HEK293 (cell line): ENCODE measurements around the gene CCDC87.

Experiments used
- CTCF ChIP-seq: fragments of 450-650 bp; formaldehyde crosslinking; IDR thresholded peaks from 2 replicates; pipeline ENCODE4 v1.5.1; 2016; ENCODE audit warnings: missing biosample characterization, missing genetic modification characterization
- HIC1 ChIP-seq: fragments of 450-650 bp; formaldehyde crosslinking; IDR thresholded peaks from 2 replicates; pipeline ENCODE4 v1.5.1; 2016; ENCODE audit warnings: missing biosample characterization, missing genetic modification characterization
- PRDM10 ChIP-seq: fragments of 450-650 bp; formaldehyde crosslinking; IDR thresholded peaks from 2 replicates; pipeline ENCODE4 v1.5.1; 2016; ENCODE audit warnings: missing biosample characterization, missing genetic modification characterization
- REST ChIP-seq: fragments of 450-650 bp; formaldehyde crosslinking; IDR thresholded peaks from 2 replicates; pipeline ENCODE4 v1.5.1; 2016; ENCODE audit warnings: missing biosample characterization, missing genetic modification characterization
- ZBTB7A ChIP-seq: fragments of 450-650 bp; formaldehyde crosslinking; IDR thresholded peaks from 2 replicates; pipeline ENCODE4 v1.5.1; 2016; ENCODE audit warnings: low read depth, missing biosample characterization, missing genetic modification characterization
- ZBTB8A ChIP-seq: fragments of 450-650 bp; formaldehyde crosslinking; IDR thresholded peaks from 2 replicates; pipeline ENCODE4 v1.5.1; 2016; ENCODE audit warnings: missing biosample characterization, missing genetic modification characterization
- ZNF169 ChIP-seq: fragments of 450-650 bp; formaldehyde crosslinking; IDR thresholded peaks from 2 replicates; pipeline ENCODE4 v1.5.1; 2016; ENCODE audit warnings: missing biosample characterization, missing genetic modification characterization
- ZNF24 ChIP-seq: fragments of 450-650 bp; formaldehyde crosslinking; IDR thresholded peaks from 2 replicates; pipeline ENCODE4 v1.5.1; 2016; ENCODE audit warnings: missing biosample characterization, missing genetic modification characterization
- ZNF37A ChIP-seq: fragments of 450-650 bp; IDR thresholded peaks from 2 replicates; pipeline ENCODE4 v1.5.1; 2018; ENCODE audit warnings: missing biosample characterization, missing genetic modification characterization
- ZNF449 ChIP-seq: fragments of 450-650 bp; formaldehyde crosslinking; IDR thresholded peaks from 2 replicates; pipeline ENCODE4 v1.5.1; 2017; ENCODE audit warnings: missing biosample characterization, mild to moderate bottlenecking, missing genetic modification characterization, moderate library complexity
- ZNF513 ChIP-seq: fragments of 450-650 bp; IDR thresholded peaks from 2 replicates; pipeline ENCODE4 v1.5.1; 2018; ENCODE audit warnings: missing biosample characterization, missing genetic modification characterization
- ZNF548 ChIP-seq: fragments of 450-650 bp; formaldehyde crosslinking; IDR thresholded peaks from 2 replicates; pipeline ENCODE4 v1.5.1; 2016; ENCODE audit warnings: missing biosample characterization, missing genetic modification characterization

- TF ChIP-seq CTCF (tag by site-specific recombination) (no peak), ZNF37A (tag by site-specific recombination) (no peak), ZNF548 (tag by site-specific recombination) (no peak), ZNF24 (no peak), ZBTB7A (no peak), ZBTB8A (tag by site-specific recombination) (no peak), ZNF513 (no peak), HIC1 (tag by site-specific recombination) (no peak), PRDM10 (tag by site-specific recombination) (no peak), ZNF449 (tag by site-specific recombination) (no peak), REST (tag by site-specific recombination) (no peak), ZNF169 (tag by site-specific recombination) (no peak)
Measured at GRCh38 chr11:66543263-66544107, 49.4 kb downstream of the CCDC87 start.
